ENCODE data around the gene PDIA4.

DNA sequence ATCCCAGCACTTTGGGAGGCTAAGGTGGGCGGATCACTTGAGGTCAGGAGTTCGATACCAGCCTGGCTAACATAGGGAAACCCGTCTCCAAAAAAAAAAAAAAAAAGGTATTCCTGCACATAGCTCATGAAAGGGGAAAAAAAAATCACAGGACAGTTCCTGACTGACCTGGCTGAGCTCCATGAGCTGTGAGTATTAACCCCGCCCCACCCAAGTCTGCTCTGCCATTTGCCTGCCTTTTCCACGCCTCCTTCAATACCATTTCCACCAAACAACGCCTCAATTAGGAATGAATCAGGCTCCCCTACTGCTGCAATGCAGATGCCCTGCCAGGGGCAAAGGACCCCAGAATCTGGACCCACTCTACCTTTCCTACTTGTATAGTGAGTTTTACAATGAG lies 55.0 kb downstream of the PDIA4 start:
- TF ChIP-seq POLR2AphosphoS5 (IDR thresholded peaks at IDR 0.05; ENCODE audit: low read depth, low read length): no peak
- no peak for TF ChIP-seq SIN3A (IDR thresholded peaks at IDR 0.05; ENCODE audit: borderline replicate concordance, insufficient read depth, low read length)
- TF ChIP-seq, protein P1, sequence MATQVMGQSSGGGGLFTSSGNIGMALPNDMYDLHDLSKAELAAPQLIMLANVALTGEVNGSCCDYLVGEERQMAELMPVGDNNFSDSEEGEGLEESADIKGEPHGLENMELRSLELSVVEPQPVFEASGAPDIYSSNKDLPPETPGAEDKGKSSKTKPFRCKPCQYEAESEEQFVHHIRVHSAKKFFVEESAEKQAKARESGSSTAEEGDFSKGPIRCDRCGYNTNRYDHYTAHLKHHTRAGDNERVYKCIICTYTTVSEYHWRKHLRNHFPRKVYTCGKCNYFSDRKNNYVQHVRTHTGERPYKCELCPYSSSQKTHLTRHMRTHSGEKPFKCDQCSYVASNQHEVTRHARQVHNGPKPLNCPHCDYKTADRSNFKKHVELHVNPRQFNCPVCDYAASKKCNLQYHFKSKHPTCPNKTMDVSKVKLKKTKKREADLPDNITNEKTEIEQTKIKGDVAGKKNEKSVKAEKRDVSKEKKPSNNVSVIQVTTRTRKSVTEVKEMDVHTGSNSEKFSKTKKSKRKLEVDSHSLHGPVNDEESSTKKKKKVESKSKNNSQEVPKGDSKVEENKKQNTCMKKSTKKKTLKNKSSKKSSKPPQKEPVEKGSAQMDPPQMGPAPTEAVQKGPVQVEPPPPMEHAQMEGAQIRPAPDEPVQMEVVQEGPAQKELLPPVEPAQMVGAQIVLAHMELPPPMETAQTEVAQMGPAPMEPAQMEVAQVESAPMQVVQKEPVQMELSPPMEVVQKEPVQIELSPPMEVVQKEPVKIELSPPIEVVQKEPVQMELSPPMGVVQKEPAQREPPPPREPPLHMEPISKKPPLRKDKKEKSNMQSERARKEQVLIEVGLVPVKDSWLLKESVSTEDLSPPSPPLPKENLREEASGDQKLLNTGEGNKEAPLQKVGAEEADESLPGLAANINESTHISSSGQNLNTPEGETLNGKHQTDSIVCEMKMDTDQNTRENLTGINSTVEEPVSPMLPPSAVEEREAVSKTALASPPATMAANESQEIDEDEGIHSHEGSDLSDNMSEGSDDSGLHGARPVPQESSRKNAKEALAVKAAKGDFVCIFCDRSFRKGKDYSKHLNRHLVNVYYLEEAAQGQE (IDR thresholded peaks at IDR 0.05; ENCODE audit: insufficient read depth in 1 of 2, low read depth in 2 of 2, low read length in 2 of 2): no peak
- no peak for TF ChIP-seq TAF1 (IDR thresholded peaks at IDR 0.05; ENCODE audit: borderline replicate concordance, insufficient read depth, low read length)
